ENCODE measurements around the gene SGPP2. TPM values are rescaled to one million over a fixed set of nuclear protein-coding genes. Genes with fewer than 3 reads are reported as not detected.
A peak's percentile ranks its signal among the peaks of the same experiment; 100 is the strongest.

The SGPP2 gene
- total and polyA plus RNA-seq, 2 donors from 2014 or later: 8.2 to 89.8 TPM

DNA sequence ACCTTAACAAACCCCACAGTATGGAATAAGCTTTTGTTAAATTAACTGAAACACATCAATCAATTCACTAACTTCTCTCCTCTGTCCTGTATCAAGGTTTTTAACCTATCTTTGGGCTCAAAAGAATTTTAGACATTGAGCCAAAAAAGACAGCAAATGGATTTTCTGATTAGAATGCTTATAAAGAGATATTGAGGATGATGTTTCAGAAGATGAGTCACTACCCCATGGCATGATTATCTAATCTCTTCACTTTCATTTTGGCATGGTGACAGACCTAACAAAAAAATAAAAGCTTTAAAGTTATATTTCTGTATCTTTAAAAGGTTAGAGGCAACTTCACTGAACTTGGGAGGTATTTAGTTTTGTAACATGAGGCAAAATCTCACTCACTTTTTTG, 55.5 kb downstream of the SGPP2 start:
- DNase-seq (no peak), FAIRE-seq (no peak)
- intact Hi-C loops (cut with DNase I): no loop called here
- TF ChIP-seq, protein P1, sequence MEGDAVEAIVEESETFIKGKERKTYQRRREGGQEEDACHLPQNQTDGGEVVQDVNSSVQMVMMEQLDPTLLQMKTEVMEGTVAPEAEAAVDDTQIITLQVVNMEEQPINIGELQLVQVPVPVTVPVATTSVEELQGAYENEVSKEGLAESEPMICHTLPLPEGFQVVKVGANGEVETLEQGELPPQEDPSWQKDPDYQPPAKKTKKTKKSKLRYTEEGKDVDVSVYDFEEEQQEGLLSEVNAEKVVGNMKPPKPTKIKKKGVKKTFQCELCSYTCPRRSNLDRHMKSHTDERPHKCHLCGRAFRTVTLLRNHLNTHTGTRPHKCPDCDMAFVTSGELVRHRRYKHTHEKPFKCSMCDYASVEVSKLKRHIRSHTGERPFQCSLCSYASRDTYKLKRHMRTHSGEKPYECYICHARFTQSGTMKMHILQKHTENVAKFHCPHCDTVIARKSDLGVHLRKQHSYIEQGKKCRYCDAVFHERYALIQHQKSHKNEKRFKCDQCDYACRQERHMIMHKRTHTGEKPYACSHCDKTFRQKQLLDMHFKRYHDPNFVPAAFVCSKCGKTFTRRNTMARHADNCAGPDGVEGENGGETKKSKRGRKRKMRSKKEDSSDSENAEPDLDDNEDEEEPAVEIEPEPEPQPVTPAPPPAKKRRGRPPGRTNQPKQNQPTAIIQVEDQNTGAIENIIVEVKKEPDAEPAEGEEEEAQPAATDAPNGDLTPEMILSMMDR (IDR thresholded peaks at IDR 0.05; ENCODE audit: borderline replicate concordance, extremely low read depth, insufficient read depth): no peak
- no peak overlapping the region for H3K27ac ChIP-seq (ENCODE audit: low read depth in 2 of 2, low read length in 2 of 2)
- no peaks in the 10 kb centered on the region for H3K4me1 ChIP-seq (ENCODE audit: control insufficient read depth in 2 of 3, insufficient read depth in 2 of 3, low read depth in 1 of 3, low read length in 3 of 3)
- H3K27me3 ChIP-seq (ENCODE audit: control insufficient read depth, insufficient read depth, low read length): no peaks in the 10 kb centered on the region
- H3K36me3 ChIP-seq (ENCODE audit: control insufficient read depth in 2 of 3, insufficient read depth in 3 of 3, low read length in 3 of 3): no peaks in the 10 kb centered on the region
- no peaks in the 10 kb centered on the region for H3K9me3 ChIP-seq (ENCODE audit: control insufficient read depth in 2 of 3, insufficient read depth in 1 of 3, low read length in 3 of 3)
- H3K4me3 ChIP-seq (ENCODE audit: low read length in 3 of 3): no peak overlapping the region
- H3K9ac ChIP-seq (ENCODE audit: low read length in 3 of 3): no peak overlapping the region

DNA sequence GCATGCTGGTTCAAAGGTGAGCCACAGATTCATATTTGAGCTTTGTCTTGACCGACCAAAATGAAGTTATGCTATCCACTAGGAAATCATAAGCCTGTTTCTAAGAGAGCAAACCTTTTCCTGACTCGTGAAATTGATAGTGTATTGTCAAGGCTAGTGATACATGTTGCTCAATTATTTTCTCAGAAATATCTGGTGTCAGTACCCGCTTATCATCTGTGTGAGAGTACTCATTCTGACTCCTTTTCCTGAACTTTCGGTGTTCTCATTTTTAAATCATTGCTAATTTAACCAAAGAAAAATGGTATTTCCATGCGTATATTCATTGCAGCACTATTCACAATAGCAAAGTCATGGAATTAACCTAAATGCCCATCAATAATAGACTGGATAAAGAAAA, 56.2 kb downstream of the SGPP2 start:
- peaks cover 0 to 1% (median 0%) of the 10 kb centered on the region in 3 donors for H3K4me1 ChIP-seq (ENCODE audit: control insufficient read depth in 2 of 3, insufficient read depth in 2 of 3, low read depth in 1 of 3, low read length in 3 of 3)
- no peak overlapping the region for H3K9ac ChIP-seq (ENCODE audit: low read length in 3 of 3)
- DNase-seq: no peak
- H3K36me3 ChIP-seq (ENCODE audit: control insufficient read depth in 2 of 3, insufficient read depth in 3 of 3, low read length in 3 of 3): no peaks in the 10 kb centered on the region
- intact Hi-C loops (cut with DNase I): no loop called here
- no peak overlapping the region for H3K4me3 ChIP-seq (ENCODE audit: low read length in 3 of 3)
- FAIRE-seq: no peak
- H3K27ac ChIP-seq (ENCODE audit: low read depth in 2 of 2, low read length in 2 of 2): no peak overlapping the region
- no peaks in the 10 kb centered on the region for H3K27me3 ChIP-seq (ENCODE audit: control insufficient read depth, insufficient read depth, low read length)
- no peaks in the 10 kb centered on the region for H3K9me3 ChIP-seq (ENCODE audit: control insufficient read depth in 2 of 3, insufficient read depth in 1 of 3, low read length in 3 of 3)
- TF ChIP-seq, protein P1 (IDR thresholded peaks at IDR 0.05; ENCODE audit: borderline replicate concordance, extremely low read depth, insufficient read depth): no peak

DNA sequence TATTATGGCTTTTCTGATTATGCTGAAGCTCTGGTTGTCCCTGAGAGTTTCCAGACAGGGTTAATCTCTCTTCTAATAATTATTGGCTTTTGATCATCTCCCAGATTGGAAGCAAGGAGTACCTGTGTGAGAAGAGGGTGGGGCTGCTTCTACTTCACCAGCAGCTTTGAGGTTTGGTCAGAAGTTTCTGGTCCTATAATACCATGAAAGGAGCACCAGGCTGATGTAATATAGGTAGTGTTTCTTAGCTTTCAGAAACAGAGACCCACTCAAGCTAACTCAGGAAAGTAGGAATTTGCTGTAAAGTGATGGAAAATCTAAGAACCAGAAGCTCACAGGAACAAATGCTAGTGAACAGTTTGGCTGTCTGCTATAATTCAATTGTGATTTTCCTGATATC, 57.6 kb downstream of the SGPP2 start:
- Histone ChIP-seq H3K9ac (ENCODE audit: low read length in 3 of 3) (no peak overlapping the region), H3K36me3 (ENCODE audit: control insufficient read depth in 2 of 3, insufficient read depth in 3 of 3, low read length in 3 of 3) (no peaks in the 10 kb centered on the region), H3K4me3 (ENCODE audit: low read length in 3 of 3) (no peak overlapping the region), H3K4me1 (ENCODE audit: control insufficient read depth in 2 of 3, insufficient read depth in 2 of 3, low read depth in 1 of 3, low read length in 3 of 3) (peaks cover 0 to 8% (median 4%) of the 10 kb centered on the region in 3 donors), H3K27me3 (ENCODE audit: control insufficient read depth, insufficient read depth, low read length) (no peaks in the 10 kb centered on the region), H3K9me3 (ENCODE audit: control insufficient read depth in 2 of 3, insufficient read depth in 1 of 3, low read length in 3 of 3) (no peaks in the 10 kb centered on the region), H3K27ac (ENCODE audit: low read depth in 2 of 2, low read length in 2 of 2) (no peak overlapping the region)
- TF ChIP-seq, protein P1 (IDR thresholded peaks at IDR 0.05; ENCODE audit: borderline replicate concordance, extremely low read depth, insufficient read depth): no peak
- DNase-seq (no peak), FAIRE-seq (no peak)
- intact Hi-C loops (cut with DNase I): no loop called here

DNA sequence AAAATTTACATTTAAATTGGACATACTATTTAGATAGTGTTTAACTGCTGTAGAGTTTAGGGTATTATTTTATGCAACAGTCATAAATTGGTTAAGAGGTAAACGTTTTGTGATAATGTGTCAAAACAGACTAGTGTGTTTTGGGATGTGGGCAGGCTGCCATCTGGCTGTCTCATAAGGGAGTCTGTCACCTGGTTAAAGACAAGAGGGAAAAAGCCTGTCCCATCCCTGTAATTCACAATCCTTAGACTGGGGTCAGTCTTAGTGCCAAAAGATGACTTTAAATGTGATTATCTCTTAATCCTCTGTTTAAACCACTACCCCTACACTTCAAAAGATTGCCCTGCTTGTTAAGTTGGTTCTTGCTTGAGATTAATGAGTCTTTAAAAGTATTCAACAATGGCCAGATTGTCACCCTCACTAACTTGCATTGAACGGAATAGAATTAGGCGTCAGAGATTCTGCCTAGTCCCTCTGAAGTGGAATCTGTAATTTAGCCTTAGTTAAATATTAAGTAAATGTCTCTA, 59.2 kb downstream of the SGPP2 start:
- H3K27ac ChIP-seq (ENCODE audit: low read depth in 2 of 2, low read length in 2 of 2): no peak overlapping the region
- no peak overlapping the region for H3K9ac ChIP-seq (ENCODE audit: low read length in 3 of 3)
- H3K36me3 ChIP-seq (ENCODE audit: control insufficient read depth in 2 of 3, insufficient read depth in 3 of 3, low read length in 3 of 3): no peaks in the 10 kb centered on the region
- TF ChIP-seq, protein P1 (IDR thresholded peaks at IDR 0.05; ENCODE audit: borderline replicate concordance, extremely low read depth, insufficient read depth): peak; percentile 3
- H3K27me3 ChIP-seq (ENCODE audit: control insufficient read depth, insufficient read depth, low read length): no peaks in the 10 kb centered on the region
- FAIRE-seq (no peak), DNase-seq (peak in 3 of 5 donors; percentile 24 to 54 (median 46))
- no peaks in the 10 kb centered on the region for H3K9me3 ChIP-seq (ENCODE audit: control insufficient read depth in 2 of 3, insufficient read depth in 1 of 3, low read length in 3 of 3)
- H3K4me1 ChIP-seq (ENCODE audit: control insufficient read depth in 2 of 3, insufficient read depth in 2 of 3, low read depth in 1 of 3, low read length in 3 of 3): peaks cover 0 to 8% (median 4%) of the 10 kb centered on the region in 3 donors
- intact Hi-C loops (cut with DNase I): no loop called here
- H3K4me3 ChIP-seq (ENCODE audit: low read length in 3 of 3): no peak overlapping the region
